ENCODE measurements around the gene SPRYD3.

DNA sequence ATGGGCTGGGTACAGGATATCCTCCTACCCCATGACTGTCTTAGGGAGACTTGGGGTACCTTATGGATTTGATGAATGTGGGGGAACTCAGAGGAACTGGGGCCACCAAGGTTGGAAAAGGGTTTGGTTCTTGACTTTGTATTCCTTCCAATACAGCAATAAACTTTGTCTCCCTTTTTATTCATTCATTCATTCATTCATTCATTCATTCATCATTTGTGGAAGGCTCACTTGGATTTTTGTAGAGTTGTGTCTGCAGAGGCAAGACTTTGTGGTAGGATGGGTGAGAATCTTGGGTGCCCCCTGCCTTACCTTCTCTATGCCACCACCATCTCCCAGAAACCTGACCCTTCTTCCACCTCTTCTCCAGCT lies 45.1 kb upstream of the SPRYD3 start:
- TF ChIP-seq CTCF (IDR thresholded peaks at IDR 0.05) (no peak), POLR2A (IDR thresholded peaks at IDR 0.05) (no peak)

All from heart left ventricle (tissue), 13 donors.